GM12878 (cell line): ENCODE results near the gene OR5H6. TPM values are rescaled to one million over a fixed set of nuclear protein-coding genes. Genes with fewer than 3 reads are reported as not detected.

ENCODE experiments used
- ATF3 ChIP-seq: IDR thresholded peaks from 2 replicates; pipeline ENCODE4 v1.6.1; 2011; ENCODE audit warnings: low read depth, mild to moderate bottlenecking, low read length, moderate library complexity, borderline replicate concordance; ENCODE audit errors: extremely low read depth
- ATF7 ChIP-seq: fragments of 450-650 bp; IDR thresholded peaks from 2 replicates; pipeline ENCODE4 v1.6.1; 2016; ENCODE audit warnings: low read depth, mild to moderate bottlenecking
- BACH1 ChIP-seq: fragments of 450-650 bp; IDR thresholded peaks from 2 replicates; pipeline ENCODE4 v1.6.1; 2017; ENCODE audit warnings: mild to moderate bottlenecking, borderline replicate concordance
- BMI1 ChIP-seq: fragments of 450-650 bp; IDR thresholded peaks from 2 replicates; pipeline ENCODE4 v1.6.1; 2016; ENCODE audit warnings: mild to moderate bottlenecking, moderate library complexity, borderline replicate concordance
- CBX3 ChIP-seq: fragments of 200-600 bp; sonication (generic); IDR thresholded peaks from 2 replicates; pipeline ENCODE4 v1.6.1; 2016; ENCODE audit warnings: low read depth, borderline replicate concordance
- CBX5 ChIP-seq: sonication (generic); IDR thresholded peaks from 2 replicates; pipeline ENCODE4 v1.6.1; 2016; ENCODE audit warnings: low read depth, moderate library complexity, mild to moderate bottlenecking, inconsistent platforms
- CHD2 ChIP-seq: IDR thresholded peaks from 2 replicates; pipeline ENCODE4 v1.6.1; 2011; ENCODE audit warnings: low read depth, low read length, improper control_type of control experiment, borderline replicate concordance
- CTCF ChIP-seq, 3 experiments: IDR thresholded peaks in 2 of 3; conservative IDR thresholded peaks in 1 of 3; 2 replicates each; pipeline ENCODE4 v1.5.1; 2011; ENCODE audit warnings: low read depth in 3 of 3, low read length in 3 of 3, mild to moderate bottlenecking in 3 of 3, control low read depth in 2 of 3, moderate library complexity in 2 of 3, inconsistent platforms in 1 of 3, mixed read lengths in 1 of 3; ENCODE audit not compliant: control insufficient read depth in 2 of 3, insufficient read depth in 1 of 3; ENCODE audit errors: extremely low read depth in 1 of 3
- EP300 ChIP-seq, 2 experiments: fragments of 150-350 bp in 1 of 2; IDR thresholded peaks; 2 replicates each; pipeline ENCODE4 v1.6.1; 2011 to 2012; ENCODE audit warnings: low read depth in 2 of 2, low read length in 2 of 2, borderline replicate concordance in 1 of 2, improper control_type of control experiment in 1 of 2, inconsistent platforms in 1 of 2; ENCODE audit not compliant: control insufficient read depth in 1 of 2
- KAT2A ChIP-seq: conservative IDR thresholded peaks from 2 replicates; pipeline ENCODE4 v1.6.1; 2011; ENCODE audit warnings: low read depth, low read length; ENCODE audit not compliant: control insufficient read depth
- MEF2B ChIP-seq: fragments of 450-650 bp; IDR thresholded peaks from 2 replicates; pipeline ENCODE4 v1.6.1; 2018; ENCODE audit warnings: mild to moderate bottlenecking, moderate library complexity; ENCODE audit not compliant: partially characterized antibody, poor library complexity, severe bottlenecking
- MYC ChIP-seq: IDR thresholded peaks from 2 replicates; pipeline ENCODE4 v1.6.1; 2011; ENCODE audit warnings: mild to moderate bottlenecking, low read length, moderate library complexity, inconsistent platforms; ENCODE audit not compliant: insufficient read depth, insufficient replicate concordance, insufficient read length, severe bottlenecking
- PRDM15 ChIP-seq: fragments of 450-650 bp; formaldehyde crosslinking; IDR thresholded peaks from 2 replicates; pipeline ENCODE4 v1.4.0; 2020; ENCODE audit warnings: mild to moderate bottlenecking, moderate library complexity
- RAD51 ChIP-seq: fragments of 450-650 bp; IDR thresholded peaks from 2 replicates; pipeline ENCODE4 v1.6.1; 2016; ENCODE audit warnings: moderate library complexity, mild to moderate bottlenecking, inconsistent platforms
- RFX5 ChIP-seq: IDR thresholded peaks from 2 replicates; pipeline ENCODE4 v1.6.1; 2011; ENCODE audit warnings: low read depth, low read length, improper control_type of control experiment
- SMAD5 ChIP-seq: IDR thresholded peaks from 2 replicates; pipeline ENCODE4 v1.6.1; 2016; ENCODE audit warnings: antibody characterized with exemption, low read depth
- SRF ChIP-seq, 2 experiments: IDR thresholded peaks; 2 replicates each; pipeline ENCODE4 v1.6.1; 2011; ENCODE audit warnings: low read depth in 2 of 2, low read length in 2 of 2, mild to moderate bottlenecking in 1 of 2, moderate library complexity in 1 of 2
- STAT3 ChIP-seq: IDR thresholded peaks from 2 replicates; pipeline ENCODE4 v1.6.1; 2011; ENCODE audit warnings: low read depth, low read length, improper control_type of control experiment
- TCF3 ChIP-seq: IDR thresholded peaks from 2 replicates; pipeline ENCODE4 v1.6.1; 2012; ENCODE audit warnings: low read depth, mild to moderate bottlenecking, low read length, borderline replicate concordance; ENCODE audit not compliant: insufficient read depth
- ZBTB11 ChIP-seq: fragments of 450-650 bp; formaldehyde crosslinking; IDR thresholded peaks from 2 replicates; pipeline ENCODE4 v1.5.0; 2022; ENCODE audit warnings: mild to moderate bottlenecking, missing genetic modification characterization
- ZSCAN29 ChIP-seq: fragments of 450-650 bp; IDR thresholded peaks from 2 replicates; pipeline ENCODE4 v1.6.1; 2017; ENCODE audit warnings: mild to moderate bottlenecking, moderate library complexity
- polyA plus RNA-seq, 11 experiments: library from polyadenylated mRNA; depleted of rRNA in 4 of 11; unstranded in 6 of 11; stranded (reverse) in 5 of 11; fragments of >200 nt; fragmentation: Nextera tagmentation in 4 of 11; fragmentation: Illumina TruSeq in 1 of 11; extraction: Ambion mirVana in 4 of 11; extraction: Trizol in 1 of 11; gene quantifications; 1 replicate in 1 of 11; 2 replicates in 10 of 11; pipeline versions ENCODE4 v1.2.1 to v1.2.3, GENCODE V29; 2011 to 2016; ENCODE audit warnings: inconsistent platforms in 2 of 11, missing spikeins in 2 of 11, low read depth in 1 of 11
- total RNA-seq, 4 experiments: library from RNA; depleted of rRNA in 3 of 4; stranded (reverse); fragments of >200 nt in 3 of 4; fragmentation: Illumina TruSeq in 1 of 4; extraction: Trizol in 1 of 4; gene quantifications; 2 replicates each; pipeline versions ENCODE4 v1.2.1 to v1.2.3, GENCODE V29; 2013 to 2021

The OR5H6 gene
- total and polyA plus RNA-seq, 10 of the 15 experiments (the other 5 are each of a cell fraction or from before 2014, with no cell fraction given), result 1.2 TPM; not detected in 9

- TF ChIP-seq CTCF (IDR thresholded peaks at IDR 0.05 in 2 of 3, conservative IDR thresholded peaks at IDR 0.05 in 1 of 3; ENCODE audit: control insufficient read depth in 2 of 3, extremely low read depth in 1 of 3, insufficient read depth in 1 of 3, low read depth in 3 of 3, low read length in 3 of 3), result no peak
- TF ChIP-seq TCF3, result no peak
- peak; percentile 87 for TF ChIP-seq MEF2B
- no peak for TF ChIP-seq CBX3
- TF ChIP-seq MYC, result no peak
- TF ChIP-seq RFX5, result no peak
- no peak for TF ChIP-seq KAT2A
- TF ChIP-seq STAT3, result no peak
- no peak for TF ChIP-seq ZBTB11
- peak; percentile 27; the same call in 1 of the 2 replicates for TF ChIP-seq BACH1
- peak; percentile 74 for TF ChIP-seq CHD2
- no peak for TF ChIP-seq ZSCAN29
- no peak for TF ChIP-seq CBX5
- no peak for TF ChIP-seq EP300 (IDR thresholded peaks at IDR 0.05; ENCODE audit: borderline replicate concordance in 1 of 2, control insufficient read depth in 1 of 2, low read depth in 2 of 2, low read length in 2 of 2)
- TF ChIP-seq PRDM15 (CRISPR knock-in tag), result no peak
- TF ChIP-seq BMI1, result no peak; the same call in 1 of the 2 replicates
- no peak for TF ChIP-seq ATF3
- peak; percentile 45 for TF ChIP-seq ATF7
- TF ChIP-seq SRF (IDR thresholded peaks at IDR 0.05; ENCODE audit: low read depth in 2 of 2, low read length in 2 of 2), result no peak
- TF ChIP-seq SMAD5, result no peak
- no peak for TF ChIP-seq RAD51
These were observed 30.6 kb upstream of the OR5H6 start (continued) for GRCh38 chr3:98233468-98233867.
